HG02763 (cell line): ENCODE data around the gene ZNF385D.

Experiments
- ATAC-seq: cut with Tn5 transposase; IDR thresholded peaks from one replicate; pipeline ENCODE4 v1.9.1; 2021; ENCODE audit warnings: mild to moderate bottlenecking, moderate library complexity; ENCODE audit not compliant: unreplicated experiment

ZNF385D gene

GRCh38 chr3:21618695-21619094 lies 132.3 kb downstream of the ZNF385D start:
- ATAC-seq, result no peak

GRCh38 chr3:21613372-21614070 lies 137.5 kb downstream of the ZNF385D start:
- ATAC-seq, result no peak

GRCh38 chr3:21601178-21601577 lies 149.8 kb downstream of the ZNF385D start:
- no peak for ATAC-seq

GRCh38 chr3:21599890-21600289 lies 151.1 kb downstream of the ZNF385D start:
- ATAC-seq, result no peak

GRCh38 chr3:21592828-21593227 lies 158.2 kb downstream of the ZNF385D start:
- ATAC-seq, result no peak

- ATAC-seq, result no peak
Measured at GRCh38 chr3:21587894-21588293, 163.1 kb downstream of the ZNF385D start.

GRCh38 chr3:21585216-21585740 lies 165.7 kb downstream of the ZNF385D start:
- no peak for ATAC-seq

- no peak for ATAC-seq
Measured at GRCh38 chr3:21573291-21573690, 177.7 kb downstream of the ZNF385D start.

GRCh38 chr3:21564531-21564930 lies 186.5 kb downstream of the ZNF385D start:
- no peak for ATAC-seq

GRCh38 chr3:21562243-21562642 lies 188.8 kb downstream of the ZNF385D start:
- ATAC-seq, result no peak

GRCh38 chr3:21561472-21561871 lies 189.5 kb downstream of the ZNF385D start:
- no peak for ATAC-seq

GRCh38 chr3:21551019-21551418 lies 200.0 kb downstream of the ZNF385D start:
- ATAC-seq, result no peak

- no peak for ATAC-seq
Measured at GRCh38 chr3:21544076-21544462, 206.9 kb downstream of the ZNF385D start.

GRCh38 chr3:21543380-21544075 lies 207.5 kb downstream of the ZNF385D start:
- no peak for ATAC-seq

- ATAC-seq, result no peak
Measured at GRCh38 chr3:21542656-21543379, 208.2 kb downstream of the ZNF385D start.

- ATAC-seq, result no peak
Measured at GRCh38 chr3:21540265-21540664, 210.7 kb downstream of the ZNF385D start.

GRCh38 chr3:21534462-21534861 lies 216.5 kb downstream of the ZNF385D start:
- ATAC-seq, result no peak

GRCh38 chr3:21533002-21533401 lies 218.0 kb downstream of the ZNF385D start:
- no peak for ATAC-seq

- ATAC-seq, result no peak
Measured at GRCh38 chr3:21531909-21532308, 219.1 kb downstream of the ZNF385D start.

- no peak for ATAC-seq
Measured at GRCh38 chr3:21528291-21528995, 222.6 kb downstream of the ZNF385D start.

GRCh38 chr3:21526461-21526860 lies 224.5 kb downstream of the ZNF385D start:
- ATAC-seq, result no peak
